Activated CD4-positive, alpha-beta T cell treated with anti-CD3 and anti-CD28 coated beads, Interleukin-10, Interleukin-2, amounts not matched to agents 100 ng/mL and 50 ng/mL, durations not matched to agents 16 hours and 8 hours (primary cell): Measurements from ENCODE around the gene CBFA2T2.
"Not testable (repeated sequence)": the region's sequence is repeated elsewhere in the genome, so short reads cannot be mapped to it uniquely, and the experiment has no call there.

Source experiments
- DNase-seq: peaks from one replicate; pipeline ENCODE4 v3.0.0-alpha.2; 2020

The CBFA2T2 gene

GRCh38 chr20:33508015-33508414, 18.1 kb downstream of the CBFA2T2 start:
- not testable (repeated sequence) for DNase-seq

DNA sequence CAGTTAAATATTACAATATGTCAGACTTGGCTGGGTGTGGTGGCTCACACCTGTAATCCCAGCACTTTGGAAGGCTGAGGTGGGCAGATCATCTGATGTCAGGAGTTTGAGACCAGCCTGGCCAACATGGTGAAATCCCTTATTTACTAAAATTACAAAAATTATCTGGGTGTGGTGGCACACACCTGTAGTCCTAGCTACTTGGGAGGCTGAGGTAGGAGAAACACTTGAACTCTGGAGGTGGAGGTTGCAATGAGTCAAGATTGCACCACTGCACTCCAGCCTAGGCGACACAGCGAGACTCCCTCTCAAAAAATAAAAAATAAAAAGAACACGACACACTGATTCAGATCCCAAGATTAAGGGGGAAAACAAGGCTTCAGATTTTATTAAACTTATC, 19.2 kb downstream of the CBFA2T2 start:
- DNase-seq: not testable (repeated sequence)

- not testable (repeated sequence) for DNase-seq
These were observed 22.0 kb downstream of the CBFA2T2 start for GRCh38 chr20:33511876-33512275.

- DNase-seq: no peak
These were observed 25.8 kb downstream of the CBFA2T2 start for GRCh38 chr20:33515569-33516216.

GRCh38 chr20:33516882-33517281, 27.0 kb downstream of the CBFA2T2 start:
- DNase-seq: peak; percentile 4

DNA sequence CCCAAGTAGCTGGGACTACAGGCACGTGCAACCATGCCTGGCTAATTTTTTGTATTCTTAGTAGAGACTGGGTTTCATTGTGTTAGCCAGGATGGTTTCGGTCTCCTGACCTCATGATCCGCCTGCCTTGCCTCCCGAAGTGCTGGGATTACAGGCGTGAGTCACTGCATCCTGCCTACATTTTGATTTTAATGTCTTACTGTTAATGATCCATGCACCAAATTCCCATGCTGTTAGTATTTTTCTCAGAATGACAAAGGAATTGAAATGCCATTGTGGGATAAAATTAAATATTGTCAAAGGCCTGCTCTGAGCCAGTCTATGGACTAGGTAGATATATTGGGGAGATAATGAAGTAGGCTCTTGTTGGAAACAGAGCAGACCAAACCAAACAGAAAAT, 28.2 kb downstream of the CBFA2T2 start:
- no peak for DNase-seq

- no peak for DNase-seq
These were observed 31.6 kb downstream of the CBFA2T2 start for GRCh38 chr20:33521461-33521860.

DNA sequence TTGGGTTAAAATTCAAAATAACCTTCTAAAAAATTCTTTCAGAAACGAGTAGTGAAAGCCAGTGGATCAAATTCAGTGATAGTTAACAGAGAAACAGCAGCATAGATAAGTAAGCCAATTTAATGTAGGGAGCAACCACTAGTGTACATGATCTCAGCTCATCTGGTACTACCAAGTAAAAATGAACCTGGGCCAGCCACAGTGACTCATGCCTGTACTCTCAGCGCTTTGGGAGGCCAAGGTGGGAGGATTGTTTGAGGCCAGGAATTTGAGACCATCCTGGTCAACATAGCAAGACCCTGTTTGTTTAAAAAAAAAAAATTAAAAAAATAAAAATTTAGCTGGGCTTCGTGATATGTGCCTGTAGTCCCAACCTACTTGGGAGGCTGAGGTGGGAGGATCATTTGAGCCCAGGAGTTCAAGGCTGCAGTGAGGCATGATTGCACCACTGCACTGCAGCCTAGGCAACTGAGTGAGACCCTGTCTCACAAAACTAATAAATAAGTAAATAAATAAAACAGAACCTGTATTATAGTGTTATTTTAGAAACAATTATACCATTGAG, 32.4 kb downstream of the CBFA2T2 start:
- DNase-seq: peak; percentile 44

DNA sequence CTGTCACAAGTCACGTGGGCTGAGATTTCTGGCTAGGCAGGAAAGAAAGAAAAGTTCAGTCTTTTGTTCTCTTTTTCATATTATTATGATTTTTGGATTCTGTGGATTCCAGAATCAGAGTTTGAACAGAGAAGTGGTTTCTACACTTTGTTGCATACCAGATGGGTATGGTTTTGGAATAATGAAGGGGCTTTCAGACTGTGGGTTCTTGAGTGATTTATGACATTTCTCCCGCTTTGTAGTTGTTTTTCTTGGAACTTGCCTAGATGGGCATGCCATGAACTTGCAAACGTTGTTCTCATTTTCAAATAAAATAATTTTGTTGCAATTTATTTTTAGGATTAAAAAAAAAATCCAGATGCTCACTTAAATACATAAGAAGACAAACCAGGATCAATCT, 34.4 kb downstream of the CBFA2T2 start:
- no peak for DNase-seq

DNA sequence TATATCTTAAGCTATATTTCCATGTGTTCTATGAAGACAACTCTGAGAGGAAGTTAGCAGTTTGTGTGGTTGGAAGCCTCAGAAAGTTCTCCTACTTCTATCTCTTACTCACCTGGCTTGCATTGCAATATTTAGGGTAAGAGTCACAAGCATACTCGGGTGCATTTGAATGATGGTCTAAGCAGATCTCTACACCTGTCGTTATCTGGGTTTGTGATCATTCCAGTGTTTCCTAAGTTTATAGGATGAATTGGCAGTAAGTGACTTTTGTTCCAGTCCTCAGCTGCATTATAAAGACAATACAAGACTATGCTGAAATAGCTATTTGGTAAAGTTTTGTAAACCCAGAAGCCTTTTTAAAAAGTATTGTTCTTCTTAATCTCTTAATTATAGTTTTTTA, 36.9 kb downstream of the CBFA2T2 start:
- DNase-seq: no peak

DNA sequence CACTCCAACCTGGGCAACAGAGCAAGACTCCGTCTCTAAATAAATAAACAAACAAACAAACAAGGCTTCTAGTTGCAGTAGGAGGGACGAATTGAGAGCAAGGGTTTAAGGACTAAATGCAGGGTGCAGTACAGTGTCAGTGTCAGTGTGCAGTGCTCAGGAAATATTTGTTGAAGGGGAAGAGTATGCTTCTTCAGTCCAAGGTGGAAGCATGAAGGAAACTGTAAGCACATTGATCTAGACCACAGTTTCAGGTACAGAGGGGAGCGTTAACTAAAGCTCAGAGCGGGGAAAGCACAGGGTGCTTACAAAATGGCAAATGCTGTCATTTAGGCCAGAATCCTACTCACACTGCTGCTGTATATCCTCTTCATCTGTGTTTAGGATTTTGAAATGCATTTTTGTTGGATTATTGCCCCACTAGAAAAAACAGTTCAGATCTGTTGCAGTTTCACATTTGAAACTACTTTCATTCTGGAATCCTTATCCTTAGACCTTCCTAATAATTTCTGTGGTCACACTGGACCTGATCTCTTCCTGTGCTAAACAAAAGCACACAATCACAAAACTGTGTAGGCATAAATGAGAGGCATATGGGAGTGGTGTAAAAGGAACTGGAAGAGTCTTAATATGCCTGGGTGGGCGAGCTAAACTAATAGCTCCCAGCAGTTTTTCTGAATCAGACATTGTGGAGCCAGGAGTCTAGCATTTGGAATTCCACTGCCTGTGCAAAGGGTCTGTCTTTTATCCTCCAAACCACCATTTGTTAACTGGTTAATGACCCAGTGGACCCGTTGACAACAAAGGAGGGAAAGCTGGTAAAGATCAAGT, 41.4 kb downstream of the CBFA2T2 start:
- no peak for DNase-seq

DNA sequence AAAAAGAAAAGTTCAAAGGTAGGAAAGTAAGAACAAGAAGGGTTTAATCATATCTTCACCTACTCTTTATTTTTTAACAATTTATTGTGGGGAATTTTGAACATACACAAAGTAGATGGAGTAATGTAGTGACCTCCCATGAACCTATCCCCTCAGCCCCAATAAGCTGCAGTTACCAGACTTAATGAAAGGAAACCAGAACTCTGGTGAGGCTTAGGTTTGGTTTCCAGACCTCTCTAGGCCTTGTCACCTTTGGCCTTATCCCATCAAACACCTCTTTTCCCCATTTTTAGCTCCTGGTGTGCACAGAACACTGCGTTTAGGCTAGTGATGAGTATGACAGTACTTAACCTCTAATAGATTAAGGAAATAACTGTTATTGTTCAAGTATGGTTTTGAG, 42.0 kb downstream of the CBFA2T2 start:
- DNase-seq: no peak

- DNase-seq: no peak
These were observed 43.0 kb downstream of the CBFA2T2 start for GRCh38 chr20:33532753-33533459.

- DNase-seq: not testable (repeated sequence)
These were observed 45.8 kb downstream of the CBFA2T2 start for GRCh38 chr20:33535717-33536116.

DNA sequence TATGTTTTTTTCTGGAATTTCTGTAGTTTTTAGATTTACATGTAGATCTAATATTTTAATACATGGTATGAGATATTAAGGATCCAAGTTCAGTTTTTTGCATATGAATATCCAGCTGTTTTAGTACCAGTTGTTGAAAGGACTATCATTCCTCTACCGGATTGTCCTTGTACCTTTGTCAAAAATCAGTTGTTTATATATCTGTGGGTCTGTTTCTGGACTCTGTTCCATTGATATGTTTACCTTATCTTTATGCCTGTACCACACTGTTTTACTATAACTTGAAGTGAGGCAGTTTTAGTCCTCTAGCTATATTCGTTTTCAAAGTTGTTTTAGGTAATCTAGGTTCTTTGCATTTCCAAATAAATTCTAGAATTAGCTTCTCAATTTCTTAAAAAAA, 47.7 kb downstream of the CBFA2T2 start:
- no peak for DNase-seq

- no peak for DNase-seq
These were observed 49.2 kb downstream of the CBFA2T2 start for GRCh38 chr20:33539129-33539528.

- DNase-seq: no peak
These were observed 50.5 kb downstream of the CBFA2T2 start for GRCh38 chr20:33540427-33540826.

DNA sequence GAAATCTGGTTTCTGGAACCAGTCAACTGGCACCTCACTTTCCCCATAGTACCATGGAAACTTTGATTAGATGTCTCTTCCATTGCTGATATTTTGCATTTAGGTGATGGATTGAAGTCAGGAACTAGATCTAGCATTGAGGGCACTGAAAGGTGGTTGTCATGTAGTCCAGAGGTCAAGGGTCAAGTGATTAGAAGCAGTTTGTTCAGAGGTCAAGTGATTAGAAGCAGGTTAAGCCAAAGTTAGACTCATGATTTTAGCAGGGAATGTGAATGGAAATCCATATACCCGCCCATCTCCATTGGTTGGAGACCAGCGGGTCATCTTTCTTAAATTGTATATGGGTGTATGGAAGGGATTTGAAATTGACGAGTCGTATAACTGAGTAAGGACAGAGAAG, 51.2 kb downstream of the CBFA2T2 start:
- no peak for DNase-seq

DNA sequence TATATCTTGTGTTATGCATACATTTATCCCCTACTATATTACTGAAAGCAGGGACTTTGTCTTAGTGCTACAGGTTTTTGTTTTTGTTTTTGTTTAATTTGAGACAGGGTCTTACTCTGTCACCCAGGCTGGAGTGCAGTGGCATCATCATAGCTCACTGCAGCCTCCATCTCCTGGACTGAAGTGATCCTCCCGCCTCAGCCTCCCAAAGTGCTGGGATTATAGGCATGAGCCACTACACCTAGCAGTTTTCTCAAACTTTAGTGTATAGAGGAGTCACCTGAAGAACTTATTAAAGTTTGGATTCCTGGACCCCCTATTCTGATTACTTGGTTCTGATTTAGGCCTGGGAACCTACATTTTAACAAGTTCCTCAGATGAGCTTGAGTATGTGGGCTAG, 51.9 kb downstream of the CBFA2T2 start:
- no peak for DNase-seq

DNA sequence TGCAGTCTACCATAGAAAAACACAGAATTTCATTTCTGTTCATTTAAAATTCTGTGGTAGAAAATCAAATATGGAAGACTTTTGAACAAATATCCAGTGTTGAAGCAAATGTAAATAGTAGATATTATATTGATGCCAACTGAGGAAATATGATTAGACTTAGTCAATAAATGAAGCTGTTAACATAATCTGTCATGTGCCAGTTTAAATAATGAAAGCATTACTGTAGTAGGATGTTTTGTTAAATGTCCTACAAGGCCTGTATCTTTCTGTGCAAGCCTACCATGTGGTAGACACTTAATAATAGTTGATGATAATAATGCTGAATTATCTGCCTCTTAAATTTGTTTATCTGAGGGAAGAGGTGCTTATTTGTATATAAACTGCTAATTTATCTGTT, 55.9 kb downstream of the CBFA2T2 start:
- DNase-seq: no peak

DNA sequence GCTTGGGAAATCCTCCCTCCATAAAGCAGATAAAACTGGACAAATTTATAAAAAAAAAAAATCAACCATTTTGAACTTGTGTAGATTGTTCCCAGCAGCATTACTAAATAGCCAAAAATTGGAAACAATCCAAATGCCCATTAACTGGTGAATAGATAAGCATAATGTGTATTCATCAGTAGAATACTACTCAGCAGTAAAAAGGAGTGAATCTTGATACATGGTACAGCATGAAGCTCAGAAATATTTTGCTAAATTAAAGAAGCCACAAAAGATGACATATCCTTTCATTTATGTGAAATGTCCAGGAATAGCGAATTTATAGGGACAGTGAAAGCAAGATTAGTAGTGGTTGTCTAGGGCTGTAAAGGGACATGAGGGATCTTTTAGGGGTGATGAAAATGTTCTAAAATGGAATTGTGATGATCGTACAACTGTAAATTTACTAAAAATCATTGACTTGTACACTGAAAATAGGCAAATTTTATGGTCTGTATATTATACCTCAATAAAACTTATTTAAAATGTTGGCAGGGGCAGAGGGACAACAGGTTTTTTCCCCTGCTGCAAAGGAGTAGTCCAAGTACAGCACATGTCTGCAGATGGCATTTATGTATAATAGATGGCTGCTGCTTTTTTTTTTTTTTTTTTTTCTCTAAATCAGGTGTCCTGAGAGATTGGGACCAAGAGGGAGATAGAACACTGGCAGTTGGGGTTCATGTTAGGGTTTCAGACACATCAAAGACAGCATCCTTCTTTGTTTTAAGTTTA, 59.5 kb downstream of the CBFA2T2 start:
- DNase-seq: no peak

DNA sequence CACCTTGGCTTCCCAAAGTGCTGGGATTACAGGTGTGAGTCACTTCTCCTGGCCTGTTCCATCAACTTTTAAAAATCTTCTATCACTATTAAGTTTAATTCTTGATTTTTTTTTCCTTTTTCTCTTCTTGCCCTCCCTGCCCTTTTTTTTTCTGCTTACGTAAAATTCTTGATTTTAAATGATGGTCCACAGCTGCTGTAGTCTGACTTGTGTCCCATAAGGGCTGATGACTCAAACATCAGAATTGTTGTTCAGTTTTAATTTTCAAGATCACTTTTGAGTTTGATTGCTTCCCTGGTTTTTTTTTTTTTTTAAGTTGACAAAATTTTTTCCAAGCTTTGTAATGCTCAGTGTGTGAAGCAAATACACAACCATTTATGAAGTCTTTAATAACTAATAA, 61.9 kb downstream of the CBFA2T2 start:
- no peak for DNase-seq

DNA sequence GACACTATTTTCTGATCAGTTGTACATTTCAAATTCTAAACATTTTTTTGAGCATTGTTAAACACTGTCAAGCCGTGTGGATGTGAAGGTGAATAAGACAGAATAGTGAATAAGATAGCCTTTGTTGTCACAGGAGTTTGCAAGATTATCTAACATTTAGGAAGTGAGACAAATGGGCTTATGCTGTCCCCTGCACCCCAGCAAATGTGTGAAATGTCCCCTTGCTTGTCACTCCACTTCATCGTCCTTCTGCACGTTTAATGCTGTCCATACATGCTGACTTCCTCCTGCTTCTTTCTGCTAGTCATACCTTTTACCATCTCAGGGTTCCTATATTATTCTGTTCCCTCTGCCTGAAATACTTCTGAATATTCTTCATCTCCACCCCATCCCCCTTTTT, 62.6 kb downstream of the CBFA2T2 start:
- DNase-seq: no peak
